Measurements from ENCODE around the gene EVI5L.

Gene EVI5L

GRCh38 chr19:7914099-7914498 is 84.1 kb downstream of the EVI5L start:
- Histone ChIP-seq H3K9me3 (ENCODE audit: severe bottlenecking) (no peaks in the 10 kb centered on the region), H3K27ac (ENCODE audit: poor library complexity, severe bottlenecking) (no peak overlapping the region), H3K4me1 (ENCODE audit: insufficient read depth, poor library complexity, severe bottlenecking) (no peaks in the 10 kb centered on the region), H3K27me3 (ENCODE audit: insufficient read depth, poor library complexity, severe bottlenecking) (peaks cover 7% of the 10 kb centered on the region), H3K36me3 (ENCODE audit: low read depth) (peaks cover 16% of the 10 kb centered on the region), H3K4me3 (ENCODE audit: severe bottlenecking) (no peak overlapping the region)
- no peak for DNase-seq (ENCODE audit: low spot score)
- ATAC-seq (ENCODE audit: low read depth) = no peak
- no peak for TF ChIP-seq CTCF (IDR thresholded peaks at IDR 0.05; ENCODE audit: poor library complexity, severe bottlenecking)
